Ectodermal cell (in vitro differentiated cells): ENCODE measurements around the gene COMMD1.
"Not testable (repeated sequence)": the region's sequence is repeated elsewhere in the genome, so short reads cannot be mapped to it uniquely, and the experiment has no call there.

Experiments used
- H3K27ac ChIP-seq: 2 replicates; pipeline ENCODE4 v1.7.0; 2013; ENCODE audit warnings: mild to moderate bottlenecking, low read depth, low read length; ENCODE audit not compliant: insufficient read depth, poor library complexity, severe bottlenecking
- H3K27me3 ChIP-seq: 2 replicates; pipeline ENCODE4 v1.7.0; 2013; ENCODE audit warnings: mild to moderate bottlenecking, low read length; ENCODE audit not compliant: insufficient read depth, control insufficient read depth, poor library complexity, severe bottlenecking
- H3K36me3 ChIP-seq: one replicate; pipeline ENCODE4 v1.7.0; 2013; ENCODE audit warnings: low read length; ENCODE audit not compliant: control insufficient read depth, insufficient read depth
- H3K4me1 ChIP-seq: one replicate; pipeline ENCODE4 v1.7.0; 2013; ENCODE audit warnings: low read length; ENCODE audit not compliant: control insufficient read depth, insufficient read depth
- H3K4me3 ChIP-seq: 2 replicates; pipeline ENCODE4 v1.7.0; 2013; ENCODE audit warnings: low read depth, low read length, control low read depth; ENCODE audit not compliant: insufficient read depth
- H3K9me3 ChIP-seq: 2 replicates; pipeline ENCODE4 v1.7.0; 2013; ENCODE audit warnings: mild to moderate bottlenecking, low read length, moderate library complexity; ENCODE audit not compliant: control insufficient read depth
- WGBS, 2 experiments: methylation state at CpG; one replicate each; pipeline ENCODE4 v1.1.7; 2013; ENCODE audit warnings: missing lambda C conversion rate in 2 of 2; 5-methylcytosine and 5-hydroxymethylcytosine counted together

The COMMD1 gene

DNA sequence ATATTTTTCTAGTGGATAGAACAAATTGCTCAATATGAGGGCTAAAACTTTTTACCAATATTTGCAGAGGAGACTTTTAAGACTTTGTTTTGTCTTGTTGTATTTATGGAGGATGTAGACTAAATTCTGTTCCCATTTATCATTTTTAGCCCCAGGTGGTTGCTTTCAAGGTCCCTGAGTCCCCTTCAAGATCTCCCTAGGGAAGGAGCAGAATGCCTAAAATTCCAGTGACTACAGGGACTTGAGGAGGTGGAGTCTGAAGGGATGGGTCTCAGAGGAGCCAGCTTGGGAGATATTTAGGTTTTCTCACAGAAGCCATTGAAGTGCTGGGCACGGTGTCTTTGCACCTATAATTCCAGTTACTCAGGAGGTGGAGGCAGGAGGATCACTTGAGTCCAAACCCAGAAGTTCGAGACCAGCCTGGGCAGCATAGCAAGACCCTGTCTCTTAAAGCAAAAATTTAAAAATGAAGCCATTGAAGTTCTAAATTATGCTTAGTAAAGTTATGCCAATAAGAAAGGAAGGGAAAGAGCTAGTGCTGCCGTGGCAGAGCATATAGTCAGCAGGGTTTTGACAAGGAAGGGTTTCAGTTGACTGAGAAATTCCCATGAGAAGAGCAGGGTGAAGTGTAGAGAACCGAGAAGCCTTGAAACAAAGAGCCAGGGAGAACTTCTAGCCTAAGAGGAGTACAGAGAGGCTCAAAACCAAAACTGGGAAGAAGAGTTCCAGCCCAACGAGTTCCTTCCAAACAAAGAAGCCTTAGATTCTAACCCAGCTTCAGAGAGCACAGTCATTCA, 43.4 kb downstream of the COMMD1 start:
- Histone ChIP-seq H3K4me1 (no peaks in the 10 kb centered on the region), H3K27me3 (no peaks in the 10 kb centered on the region), H3K36me3 (no peaks in the 10 kb centered on the region), H3K4me3 (no peak overlapping the region), H3K27ac (no peak overlapping the region), H3K9me3 (no peaks in the 10 kb centered on the region)
- WGBS, 2 experiments, result 88 to 92% methylated on average over 5 of the region's 5 CpGs

DNA sequence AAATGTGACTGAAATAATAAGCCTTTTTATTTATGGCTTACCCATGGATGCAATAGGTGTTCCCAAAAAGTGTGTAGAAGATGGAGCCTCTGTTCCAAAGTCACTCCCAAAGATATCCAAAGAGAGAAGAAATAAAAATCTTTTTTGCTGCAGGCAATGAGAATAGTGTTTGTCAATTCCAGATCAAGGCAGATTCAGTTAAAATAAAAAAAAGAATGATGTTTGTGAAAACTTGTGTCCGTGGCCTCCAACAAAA, 43.9 kb downstream of the COMMD1 start:
- 91 to 93% methylated on average over 1 of the region's 1 CpG for WGBS, 2 experiments
- Histone ChIP-seq H3K4me3 (no peak overlapping the region), H3K36me3 (no peaks in the 10 kb centered on the region), H3K27me3 (no peaks in the 10 kb centered on the region), H3K27ac (no peak overlapping the region), H3K4me1 (no peaks in the 10 kb centered on the region), H3K9me3 (no peaks in the 10 kb centered on the region)

DNA sequence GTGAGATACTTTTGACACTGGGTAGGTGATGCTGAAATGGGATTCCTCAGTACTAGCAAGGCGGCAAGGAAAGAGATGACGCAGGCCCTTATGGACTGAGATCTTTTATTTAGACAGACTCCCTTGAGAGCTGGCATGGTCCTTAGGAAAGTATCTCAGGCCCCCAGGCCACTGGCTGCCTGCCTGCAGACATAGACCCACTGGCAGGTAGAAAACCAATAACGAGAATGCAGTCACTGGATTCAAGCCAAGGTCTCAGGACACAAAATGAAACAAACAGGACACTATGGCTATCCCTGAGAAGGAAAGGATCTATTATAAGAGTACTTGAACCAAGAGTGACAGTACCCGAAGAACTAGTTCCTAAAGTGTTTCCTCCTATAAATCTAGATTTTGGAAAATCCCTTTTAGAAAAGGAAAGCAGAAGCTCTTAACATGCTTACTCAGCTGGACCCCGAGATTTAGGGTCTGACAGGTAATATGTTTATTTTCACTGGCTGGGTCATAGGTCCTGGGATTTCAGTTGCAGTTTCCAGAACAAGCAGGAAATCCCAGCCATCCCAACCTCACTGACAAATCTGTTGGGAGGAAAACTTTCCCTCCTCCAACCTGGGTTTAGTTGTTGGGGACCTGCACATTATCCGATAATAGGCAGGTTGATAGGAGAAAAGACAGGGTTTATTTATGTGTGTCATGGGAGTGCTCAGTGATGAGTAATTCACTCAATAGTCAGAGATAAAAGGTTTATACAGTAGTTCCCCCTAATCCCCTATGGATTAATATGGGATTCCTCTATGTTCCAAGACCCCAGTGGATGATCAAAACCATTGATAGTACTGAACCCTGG, 44.5 kb downstream of the COMMD1 start:
- Histone ChIP-seq H3K36me3 (no peaks in the 10 kb centered on the region), H3K4me3 (no peak overlapping the region), H3K27ac (no peak overlapping the region), H3K9me3 (no peaks in the 10 kb centered on the region), H3K27me3 (no peaks in the 10 kb centered on the region), H3K4me1 (no peaks in the 10 kb centered on the region)
- WGBS, 2 experiments, result 95 to 96% methylated on average over 6 of the region's 6 CpGs

DNA sequence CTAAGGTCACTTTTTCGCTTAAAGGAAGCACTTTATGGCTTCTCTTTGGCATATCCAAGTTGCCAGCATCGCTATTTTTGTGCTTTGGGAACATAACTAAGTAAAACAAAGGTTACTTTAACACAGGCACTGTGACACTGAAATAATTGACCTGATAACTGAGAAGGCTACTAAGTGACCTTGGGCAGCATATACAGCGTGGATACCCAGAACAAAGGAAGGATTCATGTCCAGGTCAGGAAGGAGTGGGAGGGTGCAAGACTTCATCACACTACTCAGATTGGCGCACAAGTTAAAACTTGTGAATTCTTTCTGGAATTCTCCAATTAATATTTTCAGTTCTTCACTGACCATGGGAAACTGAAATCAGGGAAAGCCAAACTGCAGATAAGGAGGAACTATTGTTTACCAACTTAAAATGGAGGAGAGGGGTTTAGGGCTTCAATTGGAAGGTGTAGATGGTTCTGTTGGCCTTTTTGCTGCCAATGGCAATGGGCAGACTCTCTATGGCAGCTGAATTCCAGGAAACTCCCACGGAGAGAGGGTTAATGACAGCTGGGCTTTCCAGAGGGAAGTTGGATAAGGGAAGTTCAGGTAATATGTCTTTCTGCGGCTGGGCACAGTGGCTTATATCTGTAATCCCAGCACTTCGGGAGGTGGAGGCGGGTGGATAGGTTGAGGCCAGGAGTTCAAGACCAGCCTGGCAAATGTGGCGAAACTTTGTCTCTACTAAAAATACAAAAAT, 45.3 kb downstream of the COMMD1 start:
- Histone ChIP-seq H3K4me3 (no peak overlapping the region), H3K4me1 (no peaks in the 10 kb centered on the region), H3K36me3 (no peaks in the 10 kb centered on the region), H3K27ac (no peak overlapping the region), H3K27me3 (no peaks in the 10 kb centered on the region), H3K9me3 (no peaks in the 10 kb centered on the region)
- 95 to 96% methylated on average over 9 of the region's 9 CpGs for WGBS, 2 experiments

DNA sequence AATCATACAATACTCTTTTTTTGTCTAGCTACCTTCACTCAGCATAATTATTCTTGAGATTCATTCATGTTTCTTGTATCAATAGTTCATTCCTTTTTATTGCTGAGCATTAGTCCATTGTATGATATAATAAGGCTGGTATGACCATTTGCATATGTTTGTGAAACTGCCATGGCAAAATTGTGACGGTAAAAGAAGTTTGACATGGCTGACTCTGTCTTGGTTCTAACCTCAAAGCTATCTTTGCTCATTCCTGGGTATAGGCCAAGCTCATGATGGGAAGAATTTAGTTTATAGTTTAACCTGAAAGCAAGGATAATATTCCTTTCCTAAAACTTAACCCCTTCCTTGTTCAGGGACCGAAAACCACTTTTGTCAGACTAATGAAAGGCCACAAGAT, 46.4 kb downstream of the COMMD1 start:
- Histone ChIP-seq H3K36me3 (no peaks in the 10 kb centered on the region), H3K4me3 (no peak overlapping the region), H3K4me1 (no peaks in the 10 kb centered on the region), H3K27ac (no peak overlapping the region), H3K27me3 (no peaks in the 10 kb centered on the region), H3K9me3 (no peaks in the 10 kb centered on the region)
- 95 to 96% methylated on average over 1 to 2 of the region's 2 CpGs for WGBS, 2 experiments

DNA sequence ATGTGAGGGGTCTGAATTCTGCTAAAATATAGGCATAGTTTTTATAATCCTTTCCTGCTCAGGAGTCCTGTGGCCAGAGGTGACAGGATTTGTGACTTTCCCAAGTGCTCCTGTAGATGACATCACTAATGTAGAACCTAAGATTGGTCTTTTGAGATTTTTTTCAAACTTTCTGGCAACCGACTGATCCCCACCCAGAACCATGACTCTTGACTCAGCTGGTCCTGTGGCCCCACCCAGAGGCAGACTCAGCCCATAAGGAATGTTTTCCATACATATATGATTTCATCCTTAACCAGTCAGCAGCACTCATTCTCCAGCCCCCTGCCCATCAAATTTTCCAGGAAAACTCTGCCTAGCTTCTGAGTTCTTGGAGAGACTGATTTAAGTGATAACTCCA, 46.8 kb downstream of the COMMD1 start:
- Histone ChIP-seq H3K9me3 (no peaks in the 10 kb centered on the region), H3K27ac (no peak overlapping the region), H3K36me3 (no peaks in the 10 kb centered on the region), H3K4me3 (no peak overlapping the region), H3K27me3 (no peaks in the 10 kb centered on the region), H3K4me1 (no peaks in the 10 kb centered on the region)
- 85 to 95% methylated on average over 1 of the region's 1 CpG for WGBS, 2 experiments

DNA sequence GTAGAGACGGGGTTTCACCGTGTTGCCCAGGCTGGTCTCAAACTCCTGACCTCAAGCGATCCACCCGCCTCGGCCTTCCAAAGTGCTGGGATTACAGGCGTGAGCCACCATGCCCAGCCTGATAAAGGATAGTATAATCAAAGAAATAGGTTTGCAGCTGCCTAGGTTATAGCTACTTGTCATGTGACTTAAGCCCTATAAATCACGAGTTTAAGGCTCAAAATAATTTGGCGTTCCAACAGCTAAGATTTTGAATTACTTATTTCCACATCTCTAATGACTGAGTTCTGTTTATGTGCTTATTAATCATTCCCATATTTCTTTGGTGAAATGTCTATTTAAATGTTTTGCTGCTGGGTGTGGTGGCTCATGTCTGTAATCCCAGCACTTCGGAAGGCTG, 49.4 kb downstream of the COMMD1 start:
- not testable (repeated sequence) for H3K36me3 ChIP-seq, H3K4me3 ChIP-seq, H3K27ac ChIP-seq, H3K4me1 ChIP-seq, H3K27me3 ChIP-seq, H3K9me3 ChIP-seq
- WGBS, 2 experiments, result 91 to 97% methylated on average over 9 of the region's 9 CpGs

DNA sequence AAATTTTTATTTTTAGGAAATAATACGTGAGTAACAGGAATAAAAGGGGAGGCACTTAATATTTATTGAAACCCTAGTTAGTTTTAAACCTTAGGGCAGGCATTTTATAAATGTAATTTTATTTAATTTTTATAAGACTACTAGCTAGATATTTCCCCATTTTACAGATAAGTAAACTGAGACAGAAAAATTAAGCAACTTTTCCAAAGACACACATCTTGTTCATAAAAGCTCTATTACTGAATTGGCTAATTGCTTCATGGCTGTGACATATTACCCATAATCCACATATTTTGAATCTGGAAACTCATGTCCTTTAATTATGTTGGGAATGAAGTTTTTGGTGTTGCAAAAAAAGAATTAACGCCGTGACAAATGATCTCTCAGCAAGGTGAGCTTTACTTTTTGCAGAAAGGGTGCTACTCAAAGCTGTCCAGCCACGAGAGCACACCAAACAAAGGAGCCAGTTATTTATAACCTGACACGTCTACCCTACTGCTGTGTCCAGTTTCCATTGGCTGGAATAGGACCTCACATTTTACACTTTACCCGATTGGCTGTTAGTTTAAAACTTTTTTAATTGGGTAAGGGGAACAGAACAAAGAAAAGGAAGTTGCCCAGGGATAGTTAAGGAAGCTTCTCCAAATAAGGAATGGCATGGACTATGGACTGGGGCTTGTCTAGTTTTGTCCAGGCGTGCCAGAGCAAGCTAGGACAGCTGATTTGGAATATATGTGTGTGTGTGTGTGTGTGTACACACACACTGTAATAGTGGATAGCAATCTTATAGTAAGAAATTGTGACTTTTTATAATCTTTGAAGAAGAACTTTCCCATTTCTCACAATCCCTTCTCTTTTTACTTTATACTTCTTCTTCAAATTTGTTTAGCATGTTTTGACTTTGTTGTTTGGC, 54.2 kb downstream of the COMMD1 start:
- WGBS, 2 experiments, result 96% methylated on average over 6 to 7 of the region's 7 CpGs
- Histone ChIP-seq H3K27me3 (no peaks in the 10 kb centered on the region), H3K27ac (no peak overlapping the region), H3K36me3 (no peaks in the 10 kb centered on the region), H3K4me3 (no peak overlapping the region), H3K9me3 (no peaks in the 10 kb centered on the region), H3K4me1 (no peaks in the 10 kb centered on the region)

DNA sequence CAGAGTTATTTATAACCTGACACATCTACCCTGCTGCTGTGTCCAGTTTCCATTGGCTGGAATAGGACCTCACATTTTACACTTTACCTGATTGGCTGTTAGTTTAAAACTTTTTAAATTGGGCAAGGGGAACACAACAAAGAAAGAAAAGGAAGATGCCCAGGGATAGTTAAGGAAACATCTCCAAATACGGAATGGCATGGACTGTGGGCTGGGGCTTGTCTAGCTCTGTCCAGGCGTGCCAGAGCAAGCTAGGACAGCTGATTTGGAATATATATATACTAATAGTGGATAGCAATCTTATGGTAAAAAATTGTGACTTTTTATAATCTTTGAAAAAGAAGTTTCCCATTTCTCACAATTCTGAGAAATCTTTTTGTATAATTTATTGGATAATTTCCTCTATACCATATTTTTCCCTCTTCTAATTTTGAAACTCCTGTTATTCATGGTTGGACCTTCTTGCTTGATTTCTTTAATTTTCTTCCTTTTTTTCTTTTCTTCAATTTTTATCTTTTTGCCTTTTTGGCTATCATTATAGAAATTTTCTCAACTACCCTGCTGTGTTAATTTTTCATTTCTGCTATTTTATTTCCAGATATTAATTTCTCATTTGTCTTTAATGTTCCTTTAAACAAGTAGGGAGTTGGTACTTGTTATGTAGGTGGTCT, 55.9 kb downstream of the COMMD1 start:
- no peaks in the 10 kb centered on the region for H3K27me3 ChIP-seq
- H3K4me1 ChIP-seq, result no peaks in the 10 kb centered on the region
- WGBS, 2 experiments, result 100% methylated on average over 1 to 2 of the region's 2 CpGs
- no peak overlapping the region for H3K27ac ChIP-seq
- H3K9me3 ChIP-seq, result no peaks in the 10 kb centered on the region
- H3K36me3 ChIP-seq, result no peaks in the 10 kb centered on the region
- H3K4me3 ChIP-seq, result no peak overlapping the region
